NCI-H510A treated with DMSO at 0.1 percent for 48 hours (cell line): ENCODE data around the gene ATG4B.

Experiments used
- DNase-seq: peaks from one replicate; lab custom pipeline; 2025; lab: John Stamatoyannopoulos, UW

The ATG4B gene

DNA sequence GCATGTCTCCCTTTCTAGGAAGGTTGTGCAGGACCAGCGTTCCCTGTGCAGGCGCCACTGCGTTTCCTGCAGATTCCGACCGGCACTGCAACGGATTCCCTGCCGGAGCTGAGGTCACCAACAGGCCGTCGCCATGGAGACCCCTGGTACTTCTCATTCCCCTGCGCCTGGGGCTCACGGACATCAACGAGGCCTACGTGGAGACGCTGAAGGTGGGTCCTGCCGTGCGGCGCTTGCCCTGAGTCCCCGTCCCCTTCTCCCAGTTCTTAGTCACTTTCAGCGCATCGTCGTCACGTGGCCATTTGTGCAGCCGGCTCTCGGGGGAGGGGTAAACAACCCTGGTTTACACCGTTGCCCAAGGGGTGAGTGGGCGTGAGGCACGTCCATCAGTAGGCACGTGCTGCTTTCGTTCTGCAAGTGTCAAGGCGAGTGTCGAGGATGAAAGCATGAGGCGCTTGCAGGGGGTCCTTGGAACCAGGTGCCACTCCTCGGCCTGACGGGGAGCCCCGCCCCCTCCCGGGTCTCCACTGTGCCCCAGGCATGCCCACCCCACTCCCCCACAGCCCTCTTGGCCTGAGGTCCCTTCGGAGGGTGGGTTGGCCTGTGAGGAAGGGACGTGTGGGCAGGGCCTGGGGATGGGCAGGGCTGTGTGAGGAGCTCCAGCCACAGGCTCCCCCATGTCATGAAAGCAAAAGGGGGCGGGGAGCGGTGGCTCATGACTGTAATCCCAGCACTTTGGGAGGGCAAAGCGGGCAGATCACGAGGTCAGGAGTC lies 29.3 kb downstream of the ATG4B start:
- no peak for DNase-seq

DNA sequence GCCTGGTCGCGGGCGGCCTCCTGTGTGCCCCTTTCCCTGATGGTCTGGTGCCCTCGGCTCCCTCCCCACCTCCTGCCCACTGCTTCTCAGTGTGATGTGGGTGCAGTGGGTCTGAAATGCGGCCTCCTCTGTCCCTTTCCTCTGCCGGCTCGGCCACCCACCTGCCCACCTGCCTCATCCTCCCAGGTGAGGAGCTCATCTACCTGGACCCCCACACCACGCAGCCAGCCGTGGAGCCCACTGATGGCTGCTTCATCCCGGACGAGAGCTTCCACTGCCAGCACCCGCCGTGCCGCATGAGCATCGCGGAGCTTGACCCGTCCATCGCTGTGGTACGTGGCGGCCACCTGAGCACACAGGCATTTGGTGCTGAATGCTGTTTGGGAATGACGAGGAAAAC lies 30.9 kb downstream of the ATG4B start:
- DNase-seq, result no peak

DNA sequence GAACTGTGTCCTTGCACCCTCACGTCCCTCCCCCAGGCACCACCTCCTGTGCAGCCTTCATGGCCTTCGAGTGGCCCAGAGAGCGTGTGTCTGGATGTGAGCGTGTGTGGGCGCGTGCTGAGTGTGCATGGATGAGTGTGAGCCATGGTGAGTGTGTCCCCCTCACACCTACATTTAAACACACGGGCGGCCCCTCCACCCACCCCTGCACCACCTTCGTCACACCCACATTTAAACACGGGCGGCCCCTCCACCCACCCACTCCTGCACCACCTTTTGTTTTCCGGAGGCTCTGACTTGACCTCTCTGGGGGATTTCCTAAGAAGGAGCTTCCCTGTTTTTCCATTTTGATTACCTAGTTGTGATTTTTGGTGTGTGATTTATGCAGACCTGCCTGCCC lies 31.3 kb downstream of the ATG4B start:
- DNase-seq, result no peak

GRCh38 chr2:241670333-241671110 lies 33.0 kb downstream of the ATG4B start:
- no peak for DNase-seq

DNA sequence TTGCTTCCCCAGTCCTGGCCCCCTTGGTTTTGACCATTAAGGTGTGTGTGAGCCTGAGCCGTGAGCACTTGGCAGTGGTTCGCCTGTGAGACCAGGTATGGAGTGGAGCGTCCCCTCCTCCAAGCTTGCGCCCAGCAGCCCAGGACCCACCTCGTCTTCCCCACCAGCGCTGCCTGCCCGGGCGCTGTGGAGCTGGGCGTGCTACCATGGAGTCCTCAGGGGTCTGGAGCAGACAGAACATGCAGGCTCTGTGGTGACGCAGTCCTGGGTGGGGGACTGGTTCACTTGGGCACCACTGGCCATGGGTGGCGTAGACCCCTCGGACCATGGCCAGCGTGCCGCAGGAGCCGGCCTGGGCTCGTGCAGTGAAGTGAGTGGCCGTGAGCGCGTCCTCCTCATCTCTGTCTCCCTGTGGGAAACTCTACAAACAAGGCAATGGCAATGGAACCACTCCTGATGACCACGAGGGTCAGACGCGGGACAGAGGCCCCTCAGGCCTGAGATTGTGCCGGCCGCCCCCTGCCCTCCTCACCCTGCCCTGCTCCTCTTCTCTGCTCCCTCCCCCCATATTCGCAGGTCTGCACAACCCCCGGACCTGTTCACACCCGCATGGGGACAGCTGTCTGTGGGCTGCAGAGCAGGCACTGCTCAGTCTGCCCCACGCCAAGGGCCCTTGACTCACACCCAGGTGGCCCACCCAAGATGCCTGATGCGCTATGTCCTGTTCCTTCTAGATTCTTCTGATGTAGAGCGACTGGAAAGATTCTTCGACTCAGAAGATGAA lies 34.2 kb downstream of the ATG4B start:
- no peak for DNase-seq

DNA sequence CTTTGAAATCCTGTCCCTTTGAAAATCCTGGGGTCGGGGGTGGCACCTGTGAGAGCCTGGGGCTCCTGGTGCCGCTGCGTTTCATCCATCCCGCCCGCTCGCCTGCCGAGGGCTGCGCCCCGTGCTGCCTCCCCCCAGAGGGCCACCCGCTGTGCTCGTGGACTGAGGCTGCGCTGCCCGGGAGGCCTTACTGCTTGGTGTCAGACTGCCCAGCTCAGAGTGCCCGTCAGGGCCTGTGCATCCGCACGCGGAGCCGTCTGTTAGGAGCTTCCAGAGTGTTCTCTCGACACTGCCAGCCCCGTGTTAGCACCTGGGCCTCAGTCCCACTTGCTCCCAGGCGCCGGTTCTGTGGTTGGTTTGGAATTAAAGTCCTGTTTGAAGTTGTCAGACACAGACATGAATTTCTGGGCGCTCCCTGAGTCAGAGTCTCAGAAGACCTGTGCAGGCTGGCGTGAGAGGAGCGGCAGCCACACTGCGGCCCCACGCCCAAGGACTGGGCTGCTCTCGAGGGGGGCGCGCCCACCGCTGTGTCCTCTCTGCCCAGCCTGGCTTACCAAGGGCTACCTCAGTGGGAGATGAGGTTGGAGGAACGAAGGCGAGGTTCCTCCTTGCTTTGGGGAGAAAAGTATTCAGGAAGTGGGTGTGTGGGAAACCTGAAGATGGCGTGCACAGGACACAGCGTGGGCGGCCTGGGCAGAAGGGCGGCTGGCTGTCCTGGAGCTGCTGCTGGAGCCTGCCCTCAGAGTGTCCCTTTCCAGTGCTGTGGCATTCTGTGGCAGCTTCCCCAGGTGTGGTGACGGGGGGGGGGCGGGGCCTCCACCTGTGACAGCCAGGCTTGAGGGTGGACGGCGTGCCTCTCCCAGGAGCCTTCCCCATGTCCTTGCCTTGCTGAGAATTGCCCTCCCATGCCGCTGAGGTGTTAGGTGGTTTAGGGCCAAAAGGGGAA lies 35.0 kb downstream of the ATG4B start:
- no peak for DNase-seq

GRCh38 chr2:241673189-241673663 lies 35.7 kb downstream of the ATG4B start:
- DNase-seq, result no peak

GRCh38 chr2:241673797-241674725 lies 36.6 kb downstream of the ATG4B start:
- DNase-seq, result no peak

- DNase-seq, result no peak
Measured at GRCh38 chr2:241675885-241676284, 38.4 kb downstream of the ATG4B start.

DNA sequence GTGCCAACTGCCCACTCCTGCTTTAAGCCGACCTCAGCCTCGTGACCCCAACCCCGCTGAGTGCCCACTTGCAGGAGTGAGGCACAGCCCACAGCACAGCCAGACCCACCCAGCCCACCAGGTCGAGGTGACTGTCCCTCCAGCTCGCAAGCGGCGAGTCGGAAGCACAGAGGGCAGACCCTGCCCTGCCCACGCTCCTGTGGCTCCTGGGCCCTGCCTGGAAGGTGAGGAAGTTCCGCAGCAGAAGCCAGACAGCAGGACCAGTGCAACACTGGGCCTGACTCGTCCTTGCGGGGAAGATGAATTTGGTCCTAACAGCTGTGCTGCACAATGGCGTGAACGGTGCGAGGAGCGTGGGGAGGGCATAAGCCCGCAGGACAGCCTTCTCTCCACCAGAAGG lies 39.2 kb downstream of the ATG4B start:
- DNase-seq, result no peak

GRCh38 chr2:241677392-241677791 lies 39.9 kb downstream of the ATG4B start:
- DNase-seq, result no peak

GRCh38 chr2:241678307-241678706 lies 40.8 kb downstream of the ATG4B start:
- no peak for DNase-seq

DNA sequence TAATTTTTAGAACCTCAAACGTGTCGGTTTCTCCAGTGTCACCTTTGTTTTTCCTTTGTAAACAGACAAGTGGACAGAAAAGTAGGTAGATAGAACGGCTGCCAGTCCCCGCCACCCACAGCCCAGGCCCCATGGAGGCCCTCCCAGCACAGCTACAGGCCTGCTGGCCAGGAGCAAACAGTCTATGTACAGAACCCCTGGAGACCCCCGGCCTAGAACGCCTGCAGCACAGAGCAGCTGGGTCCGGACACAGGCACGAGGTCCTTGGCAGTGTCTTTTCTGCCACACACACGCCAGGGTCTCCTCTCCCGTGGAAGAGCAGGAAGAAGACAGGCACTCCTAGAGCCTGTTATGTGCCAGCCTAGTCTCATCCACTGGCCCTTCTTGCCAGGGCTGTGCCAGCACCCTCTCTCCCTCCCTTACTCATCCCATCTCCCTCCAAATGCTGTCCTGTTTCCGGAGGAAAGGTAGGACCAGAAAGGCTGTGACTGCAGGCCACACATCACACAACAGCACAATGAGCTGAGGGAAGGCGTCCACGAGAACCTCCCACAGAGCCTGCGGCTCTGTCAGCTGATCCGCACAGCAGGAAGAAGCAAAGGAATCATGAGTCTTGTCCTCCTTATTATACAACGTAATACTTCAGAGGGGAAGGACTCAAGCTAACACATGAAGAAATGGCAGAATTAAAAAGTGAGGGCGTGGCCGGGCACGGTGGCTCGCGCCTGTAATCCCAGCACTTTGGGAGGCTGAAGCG lies 41.5 kb downstream of the ATG4B start:
- no peak for DNase-seq

DNA sequence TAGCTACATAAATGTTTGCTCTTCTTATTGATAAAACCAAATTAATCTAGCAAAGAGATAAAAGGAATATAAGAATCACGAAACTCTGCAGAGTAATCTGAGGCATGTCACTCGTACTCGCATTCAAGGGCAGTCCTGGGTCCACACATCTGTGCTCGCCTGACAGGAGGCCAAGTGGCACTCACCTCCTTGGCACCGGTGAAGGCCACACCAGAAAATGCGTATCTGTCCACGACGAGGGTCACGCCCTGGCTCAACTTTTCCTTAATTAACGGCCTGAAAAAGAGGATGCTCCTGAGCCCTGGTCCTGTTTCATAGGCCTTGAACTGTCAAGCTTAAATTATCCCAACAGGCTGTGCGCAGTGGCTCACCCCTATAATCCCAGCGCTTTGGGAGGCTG lies 42.6 kb downstream of the ATG4B start:
- DNase-seq, result no peak

- DNase-seq, result no peak
Measured at GRCh38 chr2:241680827-241681599, 43.5 kb downstream of the ATG4B start.

DNA sequence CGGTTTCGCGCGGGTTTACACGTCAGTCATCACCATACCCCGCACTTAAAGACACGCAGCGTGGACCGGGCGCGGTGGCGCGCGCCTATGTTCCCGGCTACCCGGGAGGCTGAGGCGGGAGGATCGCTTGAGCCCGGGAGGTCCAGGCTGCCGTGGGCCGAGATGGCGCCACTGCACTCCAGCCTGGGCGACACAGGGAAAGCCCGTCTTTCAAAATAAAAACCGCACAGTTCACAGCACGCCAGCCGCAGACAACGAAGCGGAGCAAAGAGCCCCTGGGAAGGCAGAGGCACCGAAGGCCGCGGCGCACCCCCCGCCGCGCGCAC lies 48.8 kb downstream of the ATG4B start:
- no peak for DNase-seq

DNA sequence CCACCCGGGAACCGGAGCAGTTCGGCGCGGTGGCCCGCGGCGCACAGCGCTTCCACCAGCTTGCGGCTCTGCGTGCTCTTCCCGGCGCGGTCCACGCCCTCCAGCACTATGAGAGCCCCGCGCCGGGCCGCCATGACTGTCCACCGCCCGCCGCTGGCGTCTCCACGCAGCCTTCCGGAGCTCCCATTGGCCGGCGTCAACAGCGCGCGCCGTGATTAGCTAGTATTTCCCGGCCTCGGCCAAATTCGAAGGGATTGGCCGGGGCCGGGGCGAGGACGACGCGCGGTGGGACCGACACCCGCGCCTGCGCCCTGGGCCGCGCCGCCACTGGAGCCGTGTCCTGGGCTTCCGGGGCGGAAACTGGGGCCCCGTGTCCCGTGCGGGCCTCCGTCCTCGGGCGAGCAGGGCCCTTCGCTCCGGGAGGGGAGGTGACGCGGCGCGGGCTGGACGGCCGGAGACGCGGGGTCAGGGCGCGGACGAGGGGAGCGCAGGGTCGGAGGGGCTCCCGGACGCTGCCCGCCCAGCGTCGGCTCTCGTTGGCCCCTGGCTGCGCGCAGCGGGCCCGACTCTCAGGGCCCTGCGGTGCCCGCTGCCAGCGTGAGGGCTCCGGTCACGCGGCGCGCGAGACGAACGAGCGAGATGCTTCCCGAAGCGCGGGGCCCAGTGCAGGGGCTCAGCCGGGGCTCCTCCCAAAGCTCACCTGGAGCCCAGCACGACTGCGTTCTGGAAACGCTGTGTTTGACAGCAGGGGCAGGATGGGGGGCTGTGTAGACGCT lies 49.3 kb downstream of the ATG4B start, which contains the start of gene DTYMK:
DTYMK (minus strand) TSS at position 166 of the 776 bp plus-strand sequence; CDS start at position 134, 32 bp downstream.
- DNase-seq, result peak; percentile 95

DNA sequence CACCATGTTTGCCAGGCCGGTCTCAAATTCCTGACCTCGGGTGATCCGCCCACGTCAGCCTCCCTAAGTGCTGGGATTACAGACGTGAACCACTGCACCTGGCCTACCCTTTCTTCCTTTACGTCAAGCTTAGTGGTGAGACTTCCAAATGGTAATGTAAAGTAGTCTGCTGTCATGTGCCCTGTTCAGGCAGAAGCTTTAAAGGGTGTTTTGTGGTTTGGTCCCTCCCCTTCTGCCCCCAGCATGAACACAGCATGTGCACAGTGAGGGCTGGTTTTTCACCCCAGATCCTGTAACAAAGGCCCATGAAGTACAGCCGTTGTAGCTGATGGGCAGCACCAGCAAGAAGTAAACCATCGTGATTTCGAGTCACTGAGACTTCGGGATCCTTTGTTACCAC lies 51.8 kb downstream of the ATG4B start:
- DNase-seq, result no peak
